Lower leg skin (tissue), 4 donors: ENCODE data around the gene DYRK4. TPM values are rescaled to one million over a fixed set of nuclear protein-coding genes. Genes with fewer than 3 reads are reported as not detected.

Experiments used
- DNase-seq, 2 donors: peaks; one replicate each; pipeline ENCODE4 v3.0.0-alpha.2; 2019; ENCODE audit warnings: low spot score in 2 of 2
- H3K4me3 ChIP-seq: fragments of 200-600 bp; sonication (generic); 2 replicates; pipeline ENCODE4 v1.5.1; 2017; ENCODE audit warnings: mild to moderate bottlenecking, low read depth; ENCODE audit not compliant: poor library complexity, severe bottlenecking
- POLR2A ChIP-seq, 2 donors: fragments of 450-650 bp; IDR thresholded peaks; one replicate each; pipeline ENCODE4 v1.6.1; 2016 to 2017; ENCODE audit warnings: antibody characterized with exemption in 2 of 2, mild to moderate bottlenecking in 1 of 2, moderate library complexity in 1 of 2
- WGBS, 2 donors: methylation state at CpG; one replicate each; pipeline ENCODE4 v1.1.5; 2018; 5-methylcytosine and 5-hydroxymethylcytosine counted together
- intact Hi-C: fragments of 100-400 bp; cut with DNase I; formaldehyde crosslinking; loops from one replicate; pipeline ENCODE4 v1.15.0; 2023; ENCODE audit warnings: low total_unique reads
- total RNA-seq, 4 donors: library from RNA; depleted of rRNA; stranded (reverse); fragments of >200 nt; gene quantifications; one replicate each; pipeline ENCODE4 v1.1.0, GENCODE V29; 2016
- TF ChIP-seq, protein P1 (sequence below), 3 donors: fragments of 450-650 bp; IDR thresholded peaks; one replicate each; pipeline ENCODE4 v1.5.1; 2016; ENCODE audit warnings: antibody characterized with exemption in 3 of 3, mild to moderate bottlenecking in 3 of 3, moderate library complexity in 2 of 3

DYRK4 gene
- total RNA-seq, 4 donors from 2014 or later: 15.5 to 30.5 (median 22.1) TPM

DNA sequence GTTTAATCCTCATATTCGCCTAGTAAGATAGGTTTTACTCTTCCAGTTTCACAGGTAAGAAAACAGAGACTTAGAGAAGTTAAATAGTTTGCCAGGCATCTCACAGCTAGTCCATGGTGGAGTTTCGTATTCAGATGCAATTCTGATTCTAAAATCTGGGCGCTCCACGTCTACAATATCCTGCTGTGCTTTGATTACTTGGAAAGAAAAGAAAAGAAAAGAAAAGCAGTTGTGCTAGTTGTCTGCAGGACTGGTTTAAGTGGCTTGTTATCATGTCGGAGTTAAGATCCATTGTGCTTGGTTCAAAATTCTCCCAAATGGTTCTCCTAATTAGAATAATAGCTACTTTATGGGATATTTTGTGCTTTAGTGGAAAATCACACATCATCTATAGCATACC is 68.3 kb downstream of the DYRK4 start:
- DNase-seq: no peak
- WGBS, 2 donors: 58 to 59% methylated on average over 5 of the region's 5 CpGs
- intact Hi-C loops: no loop called here
- TF ChIP-seq, protein P1, sequence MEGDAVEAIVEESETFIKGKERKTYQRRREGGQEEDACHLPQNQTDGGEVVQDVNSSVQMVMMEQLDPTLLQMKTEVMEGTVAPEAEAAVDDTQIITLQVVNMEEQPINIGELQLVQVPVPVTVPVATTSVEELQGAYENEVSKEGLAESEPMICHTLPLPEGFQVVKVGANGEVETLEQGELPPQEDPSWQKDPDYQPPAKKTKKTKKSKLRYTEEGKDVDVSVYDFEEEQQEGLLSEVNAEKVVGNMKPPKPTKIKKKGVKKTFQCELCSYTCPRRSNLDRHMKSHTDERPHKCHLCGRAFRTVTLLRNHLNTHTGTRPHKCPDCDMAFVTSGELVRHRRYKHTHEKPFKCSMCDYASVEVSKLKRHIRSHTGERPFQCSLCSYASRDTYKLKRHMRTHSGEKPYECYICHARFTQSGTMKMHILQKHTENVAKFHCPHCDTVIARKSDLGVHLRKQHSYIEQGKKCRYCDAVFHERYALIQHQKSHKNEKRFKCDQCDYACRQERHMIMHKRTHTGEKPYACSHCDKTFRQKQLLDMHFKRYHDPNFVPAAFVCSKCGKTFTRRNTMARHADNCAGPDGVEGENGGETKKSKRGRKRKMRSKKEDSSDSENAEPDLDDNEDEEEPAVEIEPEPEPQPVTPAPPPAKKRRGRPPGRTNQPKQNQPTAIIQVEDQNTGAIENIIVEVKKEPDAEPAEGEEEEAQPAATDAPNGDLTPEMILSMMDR (IDR thresholded peaks at IDR 0.05): no peak
- no peak for TF ChIP-seq POLR2A (IDR thresholded peaks at IDR 0.05)
- H3K4me3 ChIP-seq: no peak overlapping the region

DNA sequence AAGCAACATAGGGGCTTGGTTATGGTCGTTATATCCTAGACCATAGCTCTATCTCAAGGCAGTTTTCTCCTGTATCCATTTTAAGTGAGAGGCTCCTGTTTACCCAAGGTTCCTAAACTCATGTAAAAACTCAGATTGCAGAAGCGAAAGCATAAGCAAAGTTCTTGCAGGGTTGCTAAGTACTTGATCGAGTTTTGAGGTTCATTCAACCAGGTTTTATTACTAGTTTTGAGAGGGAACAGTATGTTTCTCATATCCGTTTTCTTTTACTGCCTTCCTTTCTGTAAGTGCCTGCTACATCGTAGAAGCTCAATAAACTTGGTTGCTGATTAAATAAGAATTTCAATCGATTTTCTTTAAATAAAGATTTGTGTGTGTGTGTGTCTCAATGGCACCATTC is 81.7 kb downstream of the DYRK4 start:
- intact Hi-C loops: no loop called here
- TF ChIP-seq POLR2A (IDR thresholded peaks at IDR 0.05): no peak
- TF ChIP-seq, protein P1 (IDR thresholded peaks at IDR 0.05): no peak
- no peak for DNase-seq
- H3K4me3 ChIP-seq: no peak overlapping the region
- WGBS, 2 donors: 78 to 81% methylated on average over 6 of the region's 6 CpGs

DNA sequence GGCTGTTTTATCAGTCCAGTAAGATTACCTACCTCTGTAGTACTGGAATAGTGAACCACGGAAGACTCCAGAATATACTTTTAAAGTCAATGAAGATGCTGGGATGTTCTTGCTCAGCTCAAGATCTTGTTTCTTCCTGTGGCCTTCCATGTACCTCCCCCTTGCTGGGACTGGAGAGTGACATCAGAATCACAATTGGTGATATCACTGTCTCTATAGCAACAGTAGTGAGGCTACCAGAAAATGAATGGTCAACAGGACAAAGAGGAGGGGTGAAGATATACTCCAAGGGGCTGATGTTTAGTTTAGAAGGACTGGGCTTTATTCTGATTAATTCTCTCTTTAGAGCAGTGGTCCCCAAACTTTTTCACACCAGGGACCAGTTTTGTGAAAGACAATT is 83.0 kb downstream of the DYRK4 start:
- TF ChIP-seq POLR2A (IDR thresholded peaks at IDR 0.05): no peak
- TF ChIP-seq, protein P1 (IDR thresholded peaks at IDR 0.05): no peak
- H3K4me3 ChIP-seq: no peak overlapping the region
- intact Hi-C loops: no loop called here
- no peak for DNase-seq
- WGBS, 2 donors: 87 to 96% methylated on average over 1 of the region's 1 CpG

DNA sequence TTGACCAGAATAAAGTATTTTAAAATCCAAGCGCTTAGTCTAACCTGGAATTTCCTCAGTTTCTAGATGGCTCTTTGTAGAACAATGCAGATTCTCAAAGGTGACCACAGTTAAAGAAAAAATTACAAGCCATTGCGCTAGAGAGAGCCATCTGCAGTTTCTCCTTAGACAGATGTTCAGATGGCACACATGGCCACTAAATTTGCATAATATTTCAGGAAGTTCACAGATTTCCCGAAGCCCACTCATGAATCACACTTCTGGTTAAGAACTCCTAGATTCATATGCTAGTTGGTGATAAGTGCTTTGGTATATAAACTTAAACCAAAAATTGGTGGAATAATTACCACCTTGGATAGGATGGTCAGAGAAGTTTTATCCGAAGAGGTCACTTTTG is 86.1 kb downstream of the DYRK4 start:
- TF ChIP-seq, protein P1 (IDR thresholded peaks at IDR 0.05): no peak
- TF ChIP-seq POLR2A (IDR thresholded peaks at IDR 0.05): no peak
- intact Hi-C loops: no loop called here
- 29 to 35% methylated on average over 4 of the region's 4 CpGs for WGBS, 2 donors
- no peak for DNase-seq
- H3K4me3 ChIP-seq: peak overlapping the region; percentile 61

DNA sequence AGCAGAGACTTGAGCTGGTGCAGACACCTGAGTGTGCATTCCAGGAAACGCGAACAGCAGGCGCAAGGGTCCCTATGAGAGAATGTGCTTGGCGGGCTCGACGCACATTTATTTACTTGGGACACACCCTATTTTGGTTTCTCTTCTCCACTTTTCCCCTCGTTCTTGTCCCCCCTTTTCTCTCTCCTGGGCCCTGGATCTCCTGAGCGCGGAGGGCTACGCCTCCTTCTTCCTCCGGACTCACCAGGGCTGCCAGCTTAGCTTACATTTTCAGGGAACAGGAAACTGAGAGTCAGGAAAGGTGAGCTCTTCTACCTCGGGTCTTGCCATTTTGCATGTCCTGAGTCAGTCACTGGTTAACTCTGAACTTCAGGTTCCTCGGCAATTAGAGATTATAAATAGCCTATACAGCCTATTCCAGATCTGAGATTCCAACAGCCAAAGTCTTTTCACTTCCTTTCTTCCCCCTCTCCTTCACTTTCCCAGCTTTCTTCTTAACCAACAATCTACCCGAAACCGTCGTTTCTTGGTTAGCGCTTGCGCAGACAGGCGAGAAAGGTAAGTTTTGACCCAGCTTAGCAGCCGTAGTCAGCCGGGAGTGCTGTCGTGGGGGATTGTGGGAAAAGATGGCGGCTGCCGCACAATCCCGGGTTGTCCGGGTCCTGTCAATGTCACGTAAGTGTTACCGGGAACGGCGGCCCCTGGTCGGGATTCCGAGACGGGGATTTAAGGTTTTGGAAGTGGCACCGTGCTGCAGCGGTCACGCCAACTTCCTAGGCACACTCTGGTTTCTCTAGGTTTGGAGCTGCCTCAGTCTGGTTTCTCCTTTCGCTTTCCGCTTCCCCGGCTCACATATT is 86.7 kb downstream of the DYRK4 start, which contains the start of the genes AKAP3 and NDUFA9:
TSS of gene AKAP3 (minus strand) at position 551 of the 857 bp plus-strand sequence. CDS start 10,855 bp downstream, outside the sequence.
TSS of gene NDUFA9 (plus strand) at position 614 of the 857 bp plus-strand sequence. CDS start at position 627, 13 bp downstream.
- WGBS, 2 donors: 1 to 2% methylated on average over 39 of the region's 39 CpGs
- TF ChIP-seq, protein P1 (IDR thresholded peaks at IDR 0.05): no peak
- no peak for TF ChIP-seq POLR2A (IDR thresholded peaks at IDR 0.05)

More for the DNA sequence above, 86.7 kb downstream of the DYRK4 start, which contains the start of the genes AKAP3 and NDUFA9:
- intact Hi-C loops: no loop called here
- H3K4me3 ChIP-seq: peak within 1 kb of the TSS; percentile 61
- peak; percentile 78 to 95 for DNase-seq
